T-helper 2 cell treated with Interferon-gamma antibody and Interleukin-4, amounts not matched to agents 100 ng/mL and 5 ng/mL, for 36 hours (primary cell): Measurements from ENCODE around the gene SGMS1. TPM values are rescaled to one million over a fixed set of nuclear protein-coding genes. Genes with fewer than 3 reads are reported as not detected.
"Not testable (repeated sequence)": the region's sequence is repeated elsewhere in the genome, so short reads cannot be mapped to it uniquely, and the experiment has no call there.

ENCODE experiments used
- intact Hi-C: fragments of 100-400 bp; cut with micrococcal nuclease; formaldehyde crosslinking; loops from one replicate; pipeline ENCODE4 v1.15.1; 2023
- total RNA-seq: library from RNA; stranded (reverse); gene quantifications from 2 replicates; pipeline ENCODE4 v1.2.3, GENCODE V29; 2022

SGMS1 gene
- total RNA-seq, 1 donor from 2014 or later: 24.1 TPM

DNA sequence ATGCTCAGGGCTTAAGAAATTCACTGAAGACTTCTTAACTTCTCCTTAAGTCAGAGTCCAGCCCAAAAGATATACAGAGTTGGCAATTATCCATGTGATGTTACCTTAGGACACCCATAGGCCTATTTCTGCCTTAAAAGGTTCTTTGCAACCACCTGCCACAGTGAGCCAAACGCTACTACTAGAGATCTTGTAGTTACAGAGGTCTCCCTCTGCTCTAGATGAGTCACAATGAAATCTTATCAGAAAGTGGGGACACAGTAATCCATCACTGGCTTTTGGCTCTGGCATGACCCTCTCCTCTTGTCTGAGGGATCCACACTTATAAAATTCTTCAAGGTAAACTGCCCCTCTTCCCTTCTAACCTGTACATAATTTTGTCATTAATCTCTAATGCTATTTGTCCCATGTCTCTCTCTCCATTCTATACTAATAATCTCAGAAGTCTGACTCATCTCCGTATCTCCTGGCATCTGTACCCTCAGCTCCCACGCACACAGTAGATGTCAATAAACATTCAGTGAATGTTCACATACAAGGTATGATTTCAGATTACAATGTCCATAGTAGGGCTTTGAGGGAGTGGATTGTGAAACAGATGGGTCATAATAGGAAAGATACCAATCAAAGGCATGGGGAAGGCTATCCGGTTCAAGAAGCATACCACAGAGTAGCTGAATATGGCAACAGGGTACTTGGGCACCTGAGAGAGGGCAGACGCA, 112.1 kb downstream of the SGMS1 start:
- intact Hi-C loops: loop anchor here (1.0 to 2.0 kb wide), 2 partner anchors 79 to 93 kb away; no protein-coding TSS in a partner anchor

DNA sequence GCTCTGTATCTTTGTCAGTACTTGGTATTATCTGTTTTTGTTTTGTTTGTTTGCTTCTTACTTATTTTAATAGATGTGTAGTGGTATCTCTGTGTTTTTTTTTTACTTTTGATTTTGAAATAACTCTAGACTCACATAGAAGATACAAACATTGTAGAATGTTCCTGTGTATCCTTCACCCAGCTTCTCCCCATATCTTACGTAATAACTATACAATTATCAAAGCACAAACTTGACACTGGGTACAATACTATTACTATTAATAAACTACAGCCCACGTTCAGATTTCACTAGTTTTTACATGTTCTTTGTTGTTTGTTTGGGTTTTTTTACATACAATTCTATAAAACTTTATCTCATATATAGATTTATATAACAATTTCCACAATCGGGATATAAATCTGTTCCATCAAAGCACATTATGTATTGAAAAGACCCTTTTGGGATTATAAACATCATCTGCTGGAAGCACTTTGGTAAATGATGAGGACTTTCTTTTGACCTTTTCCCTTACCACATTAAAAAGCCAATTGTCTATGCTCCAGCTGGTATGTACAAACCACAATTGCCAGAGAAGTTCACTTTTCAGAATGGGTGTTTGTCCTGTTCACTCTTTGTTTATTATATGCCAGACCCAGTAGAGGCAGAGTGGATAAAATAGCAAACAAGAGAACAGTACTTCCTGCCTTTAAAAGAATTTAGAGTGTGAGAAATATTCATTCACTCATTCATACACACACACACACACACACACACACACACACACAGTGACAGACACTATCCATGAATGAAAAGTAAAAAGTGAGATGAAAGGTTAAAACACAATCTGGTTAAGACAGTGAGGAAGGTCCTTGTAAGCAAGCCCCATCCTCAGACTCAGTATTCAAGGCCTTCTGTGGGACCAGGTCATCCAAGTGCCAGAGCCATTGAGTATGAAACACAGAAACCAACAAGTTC, 113.0 kb downstream of the SGMS1 start:
- intact Hi-C loops: no loop called here

DNA sequence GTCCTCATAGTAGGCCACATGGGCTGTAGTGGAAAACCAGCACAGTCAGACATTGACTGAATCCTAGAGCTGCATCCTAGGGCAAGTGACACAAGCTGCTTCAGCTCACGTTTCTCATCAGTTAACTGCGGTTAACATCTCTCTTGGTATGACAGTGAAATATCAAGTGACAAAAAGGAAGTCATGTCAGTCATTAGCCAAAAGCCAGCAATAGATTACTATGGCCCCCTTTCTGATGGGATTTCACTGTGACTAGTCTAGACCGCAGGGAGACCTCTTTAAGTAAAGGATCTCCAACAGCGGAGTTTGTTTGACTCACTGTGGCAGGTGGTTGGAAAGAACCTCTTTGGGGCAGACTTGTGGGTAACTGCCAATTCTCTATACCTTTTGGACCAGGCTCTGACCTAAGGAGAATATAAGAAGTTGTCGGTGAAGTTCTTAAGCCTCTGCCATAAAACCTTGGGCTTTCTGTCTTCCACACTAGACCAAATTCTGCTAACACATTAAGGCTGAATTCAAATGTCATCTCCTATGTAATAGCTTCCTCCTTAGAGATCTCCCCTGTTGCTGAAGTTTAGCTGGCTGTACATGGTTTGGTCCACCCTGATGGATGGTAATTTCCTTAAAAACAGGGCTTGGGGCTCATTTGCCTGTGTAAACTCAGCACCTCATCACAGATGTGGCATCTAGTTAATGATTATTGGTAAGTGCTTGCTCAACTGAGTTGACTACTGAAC, 115.3 kb downstream of the SGMS1 start:
- intact Hi-C loops: loop anchor here (1.0 to 5.0 kb wide), 7 partner anchors 11 to 186 kb away; no protein-coding TSS in a partner anchor

DNA sequence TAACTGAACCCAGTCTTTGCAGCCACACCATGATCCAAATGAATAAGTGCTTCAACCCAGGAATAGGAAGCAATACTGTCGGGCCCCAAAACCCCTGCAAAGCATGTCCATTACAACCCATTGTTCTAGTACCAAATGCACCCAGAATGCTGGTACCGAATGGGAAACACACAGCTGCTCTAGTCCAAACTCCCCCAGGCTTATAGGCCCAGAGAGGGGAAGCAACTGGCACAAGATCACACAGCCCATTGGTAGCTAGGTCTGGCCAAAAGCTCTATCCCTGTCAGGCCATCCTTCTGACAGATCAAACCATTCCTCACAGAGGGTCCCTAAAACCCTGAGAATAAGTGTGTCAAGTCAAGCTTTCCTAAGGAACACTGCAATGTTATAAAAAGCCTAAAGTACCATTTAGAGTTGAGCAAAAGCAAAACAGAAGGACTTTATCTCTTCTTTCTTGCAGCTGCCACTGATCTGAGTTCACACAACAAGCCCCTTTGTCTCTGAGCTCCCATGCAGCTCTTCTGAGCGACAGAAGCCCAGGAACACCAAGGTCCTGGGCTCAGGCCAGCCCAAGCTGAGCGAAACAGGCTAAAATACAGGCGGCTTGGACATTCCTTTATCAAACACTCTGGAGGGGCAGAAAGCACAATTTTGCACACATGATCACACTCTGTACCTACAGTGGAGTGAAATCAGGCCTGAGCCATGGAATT, 116.7 kb downstream of the SGMS1 start:
- intact Hi-C loops: loop anchor here (5.0 kb wide), 2 partner anchors 40 to 185 kb away; no protein-coding TSS in a partner anchor

DNA sequence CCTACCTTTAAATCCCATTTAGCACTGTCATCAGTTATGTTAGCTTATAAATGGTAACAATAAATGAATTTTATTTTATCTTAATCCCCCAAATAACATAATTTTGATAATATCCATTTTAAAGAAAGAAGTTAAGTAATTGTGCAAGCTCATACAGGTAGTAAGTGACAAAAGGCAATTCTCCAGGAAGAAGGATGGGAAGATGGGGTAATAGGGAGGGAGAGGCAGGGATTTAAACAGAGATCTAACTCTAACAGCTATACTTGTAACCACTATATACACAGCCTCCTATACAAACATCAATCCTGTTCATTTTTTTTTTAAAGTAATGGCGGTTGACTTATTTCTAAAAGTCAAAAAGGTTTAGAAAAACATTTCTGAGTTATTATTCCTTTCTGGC, 119.4 kb downstream of the SGMS1 start:
- intact Hi-C loops: no loop called here

DNA sequence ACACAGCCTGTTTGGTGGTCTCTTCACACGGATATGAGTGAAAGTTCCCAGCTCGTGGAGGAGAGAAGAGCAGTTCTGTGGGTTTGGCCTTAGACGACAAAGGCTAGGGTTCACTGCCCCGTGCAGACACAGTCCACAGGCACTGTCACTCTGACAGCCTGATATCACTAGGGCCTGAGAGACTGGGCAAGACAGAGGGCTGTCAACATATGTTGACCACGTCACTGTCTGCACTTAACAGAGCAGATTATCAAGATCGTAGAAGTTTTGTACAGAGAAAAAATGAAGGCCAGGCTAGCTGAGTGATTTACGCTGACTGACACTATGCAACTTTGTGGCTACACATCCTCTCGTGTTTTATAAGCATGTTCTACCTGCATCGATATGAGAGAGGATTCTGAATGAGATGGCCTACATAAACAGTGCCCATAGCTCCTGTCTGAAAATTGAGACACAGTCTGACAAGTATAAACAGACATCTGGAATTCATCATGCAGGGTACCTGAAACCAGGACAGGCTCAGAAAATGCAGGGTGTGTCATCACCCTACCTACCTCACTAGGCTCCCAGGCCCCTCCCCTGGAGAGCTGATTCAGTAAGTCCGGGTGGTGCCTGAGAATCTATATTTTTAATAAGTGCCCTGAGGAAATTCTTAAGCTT, 120.0 kb downstream of the SGMS1 start:
- intact Hi-C loops: no loop called here

DNA sequence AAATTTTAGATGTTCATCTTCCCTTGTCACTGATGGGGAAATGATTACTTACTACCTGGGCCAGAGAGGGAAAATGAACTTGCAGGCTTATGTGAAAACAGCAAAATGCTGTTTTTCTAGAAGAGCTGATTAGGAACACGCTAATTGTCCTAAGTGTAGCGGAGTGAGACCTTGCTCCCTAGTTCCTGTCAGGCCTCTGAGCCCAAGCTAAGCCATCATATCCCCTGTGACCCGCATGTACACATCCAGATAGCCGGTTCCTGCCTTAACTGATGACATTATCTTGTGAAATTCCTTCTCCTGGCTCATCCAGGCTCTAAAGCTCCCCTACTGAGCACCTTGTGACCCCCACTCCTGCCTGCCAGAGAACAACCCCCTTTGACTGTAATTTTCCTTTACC, 120.6 kb downstream of the SGMS1 start:
- intact Hi-C loops: not testable (repeated sequence)

DNA sequence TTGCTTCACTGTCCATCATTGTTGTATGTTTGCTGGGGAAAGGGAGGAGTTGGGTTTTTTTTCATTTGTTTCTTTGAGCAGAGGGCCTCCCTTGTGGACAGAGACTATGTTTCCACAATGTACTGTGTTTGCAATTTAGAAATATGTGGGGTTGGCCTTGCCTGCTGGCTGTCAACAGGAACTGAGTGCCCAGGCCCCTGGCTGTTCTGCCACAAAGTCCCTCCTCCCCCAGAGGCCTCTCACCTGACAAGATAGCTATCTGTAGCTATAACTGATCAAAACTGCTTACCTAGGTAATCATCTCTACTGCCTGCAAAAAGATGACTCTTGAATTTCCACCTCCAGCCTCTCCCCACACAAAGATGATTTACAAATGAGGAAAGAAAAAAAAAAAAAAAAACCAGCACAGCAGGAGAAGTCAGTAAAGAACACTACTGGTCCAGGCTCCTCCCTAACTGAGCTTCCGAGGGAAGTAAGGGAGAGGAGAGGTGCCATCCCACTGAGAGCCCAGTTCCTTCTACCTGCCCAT, 121.8 kb downstream of the SGMS1 start:
- intact Hi-C loops: no loop called here

DNA sequence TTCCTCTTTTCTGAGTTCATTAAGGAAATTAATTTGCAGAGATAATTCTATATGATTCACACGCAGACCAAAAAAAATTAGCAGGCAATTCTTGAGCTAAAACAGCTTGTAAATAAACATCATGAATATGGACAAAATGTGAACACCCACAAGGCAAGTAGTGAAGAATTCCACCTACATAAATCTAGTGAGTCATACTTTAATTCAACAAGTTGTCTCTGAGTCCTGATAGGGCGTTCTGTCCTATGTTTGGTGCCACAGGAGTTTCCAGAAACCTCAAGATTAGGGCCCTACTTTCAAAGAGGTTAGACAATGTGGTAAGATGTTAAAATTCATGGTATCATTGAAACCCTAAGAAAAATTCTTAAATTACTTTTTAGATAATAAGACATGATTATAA, 122.3 kb downstream of the SGMS1 start:
- intact Hi-C loops: no loop called here

DNA sequence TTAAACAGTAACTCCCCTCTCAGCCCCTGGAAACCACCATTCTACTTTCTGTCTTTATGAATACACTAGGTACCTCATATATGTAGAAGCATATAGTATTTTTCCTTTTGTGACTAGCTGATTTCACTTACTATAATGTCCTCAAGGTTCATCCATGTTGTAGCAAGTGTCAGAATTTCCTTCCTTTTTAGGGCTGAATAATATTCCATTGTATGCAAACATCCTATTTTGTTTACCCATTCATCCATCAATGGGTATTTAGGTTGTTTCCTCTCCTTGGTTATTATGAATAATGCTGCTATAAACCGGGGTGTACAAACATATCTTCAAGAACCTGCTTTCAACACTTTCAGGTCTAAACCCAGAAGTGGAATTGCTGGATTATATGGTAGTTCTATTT, 125.3 kb downstream of the SGMS1 start:
- intact Hi-C loops: no loop called here

DNA sequence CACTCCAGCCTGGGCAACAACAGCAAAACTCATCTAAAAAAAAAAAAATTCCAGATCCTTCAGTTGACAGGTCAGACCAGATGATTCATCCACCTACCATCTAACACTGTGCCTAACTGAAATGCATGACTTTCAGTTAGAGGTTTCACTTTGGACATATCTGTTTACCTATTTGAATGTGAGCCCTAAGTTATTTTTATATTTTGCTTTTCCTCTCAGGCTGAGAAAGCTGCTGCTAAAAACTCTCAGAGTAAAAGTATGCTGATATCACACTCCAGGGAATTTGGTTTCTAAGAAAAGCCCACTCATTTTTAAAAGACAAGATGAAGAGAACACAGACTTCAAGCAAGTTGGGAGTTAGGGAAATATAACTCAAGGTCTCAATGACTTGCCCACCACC, 126.0 kb downstream of the SGMS1 start:
- intact Hi-C loops: loop anchor here (1.0 kb wide), 1 partner anchor 11 kb away; no protein-coding TSS in a partner anchor

DNA sequence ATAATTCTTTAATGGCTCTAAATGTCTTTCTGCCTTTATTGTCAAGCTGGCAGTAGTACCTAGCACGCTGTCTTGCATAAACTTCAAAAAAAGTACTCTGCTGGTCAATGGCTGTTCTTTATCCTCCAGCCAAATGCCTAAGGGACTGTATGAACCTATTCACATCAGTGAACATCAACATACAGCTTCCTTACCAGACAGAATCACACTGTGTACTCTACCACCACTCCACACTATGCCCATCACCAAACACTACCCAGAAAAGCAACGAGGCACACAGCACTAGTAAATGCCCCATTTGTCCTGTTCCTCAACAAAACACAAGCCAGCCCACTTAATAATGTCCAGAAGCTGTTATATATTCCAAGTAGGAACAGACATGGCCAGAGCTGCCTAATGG, 127.5 kb downstream of the SGMS1 start:
- intact Hi-C loops: no loop called here

DNA sequence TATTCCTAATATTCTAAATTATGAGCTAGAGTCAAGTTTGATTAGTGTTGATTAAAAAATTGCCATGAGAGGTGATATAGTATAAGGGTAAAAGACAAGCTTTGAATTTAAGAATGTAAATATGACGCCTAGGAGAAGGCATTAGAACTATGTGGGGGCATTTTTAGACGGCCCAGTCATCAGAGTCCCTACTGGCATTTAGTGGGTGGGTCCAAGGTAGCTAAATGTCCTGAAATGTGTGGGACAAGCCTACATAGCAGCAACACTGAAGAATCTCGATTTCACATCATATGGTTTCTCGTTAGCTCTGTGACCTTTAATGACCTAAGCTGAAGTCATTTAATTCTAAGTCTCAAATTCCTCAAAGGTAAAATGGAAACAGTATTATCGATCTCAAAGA, 133.5 kb downstream of the SGMS1 start:
- intact Hi-C loops: no loop called here

DNA sequence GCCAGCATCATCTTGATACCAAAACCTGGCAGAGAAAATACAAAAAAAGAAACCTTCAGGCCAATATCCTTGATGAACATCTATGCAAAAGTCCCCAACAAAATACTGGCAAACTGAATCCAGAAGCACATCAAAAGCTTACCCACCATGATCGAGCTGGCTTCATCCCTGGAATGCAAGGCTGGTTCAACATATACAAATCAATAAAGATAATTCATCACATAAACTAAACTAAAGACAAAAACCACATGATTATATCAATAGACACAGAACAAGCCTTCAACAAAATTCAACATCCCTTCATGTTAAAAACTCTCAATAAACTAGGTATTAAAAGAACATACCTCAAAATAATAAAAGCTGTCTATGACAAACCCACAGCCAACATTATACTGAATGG, 139.2 kb downstream of the SGMS1 start:
- intact Hi-C loops: not testable (repeated sequence)

DNA sequence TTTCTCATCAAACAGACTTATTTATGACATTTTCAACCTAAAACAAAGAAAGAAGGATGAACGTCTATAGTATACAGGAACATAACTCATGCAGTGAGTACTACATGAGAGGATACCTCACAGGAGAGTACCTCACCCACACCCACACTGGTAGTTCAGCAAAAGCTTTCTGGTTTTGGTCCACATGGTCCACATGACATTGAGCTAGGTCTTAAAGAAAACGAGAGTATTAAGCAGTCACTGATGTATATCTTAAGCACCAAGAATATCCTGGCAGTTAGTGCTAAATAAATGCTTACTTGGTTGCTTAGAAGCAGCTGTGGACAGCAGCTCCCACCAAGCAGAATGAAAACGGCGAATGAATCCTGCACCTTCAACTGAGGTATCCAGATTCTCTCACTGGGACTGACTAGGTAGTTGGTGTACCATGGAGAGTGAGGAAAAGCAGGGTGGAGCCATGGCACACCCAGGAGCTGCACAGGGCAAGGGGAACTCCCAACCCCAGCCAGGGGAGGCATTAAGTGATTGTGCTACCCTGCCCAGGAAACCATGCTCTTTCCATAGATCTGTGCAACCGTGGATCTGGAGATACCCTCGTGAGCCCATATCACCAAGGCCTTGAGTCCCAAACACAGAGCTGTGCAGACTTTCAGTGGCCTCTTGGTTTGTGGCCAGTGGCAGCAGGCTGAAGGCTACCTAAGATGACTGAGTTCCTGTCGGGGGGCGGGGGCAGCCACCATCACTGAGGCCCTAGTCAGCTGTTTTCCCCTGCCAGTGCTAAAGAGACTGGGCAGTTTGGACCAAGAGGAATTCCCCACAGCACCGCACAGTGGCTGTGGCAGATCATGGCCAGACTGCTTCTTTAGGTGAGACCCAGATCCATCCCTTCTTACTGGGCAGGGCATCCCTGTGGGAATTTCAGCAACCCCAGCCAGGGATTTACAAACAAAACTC, 143.4 kb downstream of the SGMS1 start:
- intact Hi-C loops: no loop called here

DNA sequence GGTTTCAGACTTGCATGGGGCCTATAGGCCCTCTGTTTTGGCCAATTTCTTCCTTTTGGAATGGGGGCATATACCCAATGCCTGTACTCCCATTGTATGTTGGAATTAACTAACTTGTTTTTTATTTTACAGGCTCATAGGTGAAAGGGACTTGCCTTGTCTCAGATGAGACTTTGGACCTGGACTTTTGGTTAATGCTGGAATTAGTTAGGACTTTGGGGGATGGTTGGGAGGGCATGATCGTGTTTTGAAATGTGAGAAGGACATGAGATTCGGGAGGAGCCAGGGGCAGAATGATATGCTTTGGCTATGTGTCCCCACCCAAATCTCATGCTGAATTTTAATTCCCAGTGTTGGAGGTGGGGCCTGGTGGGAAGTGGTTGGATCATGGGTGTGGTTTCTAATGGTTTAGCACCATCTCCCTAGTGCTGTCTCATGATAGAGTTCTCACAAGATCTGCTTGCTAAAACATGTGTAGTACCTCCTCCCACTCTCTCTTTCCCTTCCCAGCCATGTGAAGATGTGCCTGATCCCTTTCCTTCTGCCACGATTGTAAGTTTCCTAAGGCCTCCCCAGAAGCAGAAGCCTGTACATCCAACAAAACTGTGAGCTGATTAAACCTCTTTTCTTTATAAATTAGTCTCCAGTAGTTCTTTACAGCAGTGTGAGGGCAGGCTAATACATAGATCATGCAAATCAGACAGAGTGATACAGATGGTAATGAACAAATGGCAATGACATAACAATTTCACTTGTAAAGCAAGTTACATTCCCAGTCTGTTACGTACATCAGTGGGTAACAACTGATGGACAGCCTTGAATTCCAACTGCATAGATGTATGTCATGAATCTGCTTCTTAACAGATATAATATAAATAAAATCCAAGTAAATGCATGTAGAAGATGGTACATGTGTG, 146.2 kb downstream of the SGMS1 start:
- intact Hi-C loops: no loop called here

DNA sequence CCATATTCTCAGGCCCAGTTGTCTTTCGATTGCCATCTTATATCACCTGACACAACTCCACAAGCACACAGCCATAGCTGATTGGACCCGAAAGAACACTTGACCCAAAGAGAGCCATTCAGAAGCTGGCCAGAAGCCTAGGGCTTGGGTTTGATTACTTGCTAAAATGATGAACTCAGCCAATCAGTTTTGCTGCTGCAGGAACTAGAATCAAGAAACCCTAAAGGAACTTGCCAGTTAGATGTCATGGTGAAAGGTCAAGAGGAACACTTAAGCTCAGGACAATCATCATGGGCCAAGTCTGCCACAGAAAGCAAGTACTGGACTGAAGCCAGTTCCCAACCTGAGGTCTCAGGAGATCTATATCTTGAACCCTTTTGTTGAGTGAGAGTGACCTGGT, 150.0 kb downstream of the SGMS1 start:
- intact Hi-C loops: no loop called here

DNA sequence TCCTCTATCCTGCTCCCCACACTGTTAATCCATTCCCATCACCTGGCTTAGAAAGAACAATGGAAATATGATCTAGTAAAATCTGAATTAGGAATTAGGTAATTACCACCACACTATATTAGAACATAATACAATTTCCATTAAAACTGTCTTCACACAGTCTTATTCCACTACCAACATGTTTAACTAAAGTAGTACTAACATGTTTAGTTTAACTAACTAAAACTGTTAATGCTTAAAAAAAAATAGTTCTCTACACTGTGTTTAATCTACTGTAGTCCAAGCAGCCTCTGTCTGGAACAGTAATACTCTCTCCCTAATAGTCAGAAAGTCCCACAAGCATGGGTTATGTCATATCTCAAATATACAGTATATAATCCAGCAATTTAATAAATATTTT, 150.8 kb downstream of the SGMS1 start:
- intact Hi-C loops: no loop called here
